ENCODE data around the gene CIRBP. TPM values are rescaled to one million over a fixed set of nuclear protein-coding genes. Genes with fewer than 3 reads are reported as not detected.

Gene CIRBP
- total RNA-seq, 2 donors from 2014 or later: 282 to 301 TPM

GRCh38 chr19:1295169-1296012 lies 26.3 kb downstream of the CIRBP start:
- Histone ChIP-seq H3K9ac (ENCODE audit: extremely low read depth, low read length, poor library complexity, severe bottlenecking) (no peak overlapping the region), H3K36me3 (ENCODE audit: control insufficient read depth, insufficient read depth, low read length) (peaks cover 10% of the 10 kb centered on the region), H3K9me3 (ENCODE audit: control insufficient read depth, low read length) (no peaks in the 10 kb centered on the region), H3K27ac (ENCODE audit: low read depth, low read length) (no peak overlapping the region), H3K27me3 (ENCODE audit: control insufficient read depth, insufficient read depth, low read length, poor library complexity, severe bottlenecking) (no peaks in the 10 kb centered on the region), H3K4me1 (ENCODE audit: control insufficient read depth, insufficient read depth, low read length) (no peaks in the 10 kb centered on the region), H3K4me3 (ENCODE audit: low read length) (no peak overlapping the region)
- TF ChIP-seq CTCF (conservative IDR thresholded peaks at IDR 0.05): no peak
- H3K4me3 Mint-ChIP-seq: peak overlapping the region; percentile 26
- no peaks in the 10 kb centered on the region for H3K4me1 Mint-ChIP-seq
- 52 to 64% methylated on average over 44 to 73 of the region's 82 CpGs for WGBS, 2 experiments (ENCODE audit: insufficient coverage in 1 of 2, insufficient read length in 1 of 2)
- H3K27ac Mint-ChIP-seq: no peak overlapping the region
- peak; percentile 84 for DNase-seq
- peaks cover 11% of the 10 kb centered on the region for H3K36me3 Mint-ChIP-seq (ENCODE audit: low read depth)
- H3K9me3 Mint-ChIP-seq: no peaks in the 10 kb centered on the region
- peaks cover 6% of the 10 kb centered on the region for H3K27me3 Mint-ChIP-seq (ENCODE audit: insufficient read depth)

- no peaks in the 10 kb centered on the region for H3K4me1 Mint-ChIP-seq
- WGBS, 2 experiments (ENCODE audit: insufficient coverage in 1 of 2, insufficient read length in 1 of 2): 95 to 98% methylated on average over 7 to 13 of the region's 13 CpGs
- H3K4me1 ChIP-seq (ENCODE audit: control insufficient read depth, insufficient read depth, low read length): no peaks in the 10 kb centered on the region
- H3K36me3 ChIP-seq (ENCODE audit: control insufficient read depth, insufficient read depth, low read length): peaks cover 10% of the 10 kb centered on the region
- H3K27ac ChIP-seq (ENCODE audit: low read depth, low read length): no peak overlapping the region
- DNase-seq: no peak
- no peaks in the 10 kb centered on the region for H3K27me3 ChIP-seq (ENCODE audit: control insufficient read depth, insufficient read depth, low read length, poor library complexity, severe bottlenecking)
- no peaks in the 10 kb centered on the region for H3K9me3 ChIP-seq (ENCODE audit: control insufficient read depth, low read length)
- peaks cover 16% of the 10 kb centered on the region for H3K36me3 Mint-ChIP-seq (ENCODE audit: low read depth)
- peaks cover 6% of the 10 kb centered on the region for H3K27me3 Mint-ChIP-seq (ENCODE audit: insufficient read depth)
- no peak overlapping the region for H3K9ac ChIP-seq (ENCODE audit: extremely low read depth, low read length, poor library complexity, severe bottlenecking)
- H3K9me3 Mint-ChIP-seq: no peaks in the 10 kb centered on the region
- no peak overlapping the region for H3K4me3 ChIP-seq (ENCODE audit: low read length)
- no peak overlapping the region for H3K27ac Mint-ChIP-seq
- no peak overlapping the region for H3K4me3 Mint-ChIP-seq
- no peak for TF ChIP-seq CTCF (conservative IDR thresholded peaks at IDR 0.05)
Measured at GRCh38 chr19:1296078-1296477, 26.9 kb downstream of the CIRBP start.

- WGBS, 2 experiments (ENCODE audit: insufficient coverage in 1 of 2, insufficient read length in 1 of 2): 93 to 99% methylated on average over 14 to 24 of the region's 24 CpGs
- H3K36me3 Mint-ChIP-seq (ENCODE audit: low read depth): peaks cover 16% of the 10 kb centered on the region
- DNase-seq: no peak
- no peak overlapping the region for H3K27ac ChIP-seq (ENCODE audit: low read depth, low read length)
- no peak overlapping the region for H3K9ac ChIP-seq (ENCODE audit: extremely low read depth, low read length, poor library complexity, severe bottlenecking)
- H3K27ac Mint-ChIP-seq: no peak overlapping the region
- no peak for TF ChIP-seq CTCF (conservative IDR thresholded peaks at IDR 0.05)
- H3K9me3 Mint-ChIP-seq: no peaks in the 10 kb centered on the region
- H3K9me3 ChIP-seq (ENCODE audit: control insufficient read depth, low read length): no peaks in the 10 kb centered on the region
- H3K27me3 ChIP-seq (ENCODE audit: control insufficient read depth, insufficient read depth, low read length, poor library complexity, severe bottlenecking): no peaks in the 10 kb centered on the region
- H3K4me3 Mint-ChIP-seq: no peak overlapping the region
- no peaks in the 10 kb centered on the region for H3K4me1 ChIP-seq (ENCODE audit: control insufficient read depth, insufficient read depth, low read length)
- peaks cover 6% of the 10 kb centered on the region for H3K27me3 Mint-ChIP-seq (ENCODE audit: insufficient read depth)
- peaks cover 10% of the 10 kb centered on the region for H3K36me3 ChIP-seq (ENCODE audit: control insufficient read depth, insufficient read depth, low read length)
- H3K4me3 ChIP-seq (ENCODE audit: low read length): no peak overlapping the region
- no peaks in the 10 kb centered on the region for H3K4me1 Mint-ChIP-seq
Measured at GRCh38 chr19:1296575-1297271, 27.6 kb downstream of the CIRBP start.

Data from endodermal cell (in vitro differentiated cells).